T-helper 1 cell treated with Interleukin-12 subunit alpha and Interleukin-12 subunit beta and Interleukin-4 antibody, amounts not matched to agents 30 μg/mL and 1 μg/mL, for 36 hours (primary cell): ENCODE data around the gene OCA2.

Experiments
- H3K27ac Mint-ChIP-seq: one replicate; pipeline ENCODE4 v1.8.0; 2021; ENCODE audit warnings: mild to moderate bottlenecking, mixed read lengths
- H3K27me3 Mint-ChIP-seq: one replicate; pipeline ENCODE4 v1.8.0; 2021; ENCODE audit warnings: low read depth, mixed read lengths
- H3K36me3 Mint-ChIP-seq: one replicate; pipeline ENCODE4 v1.8.0; 2021; ENCODE audit warnings: low read depth, mixed read lengths
- H3K4me1 Mint-ChIP-seq: one replicate; pipeline ENCODE4 v1.8.0; 2021; ENCODE audit warnings: low read depth, mixed read lengths
- H3K4me3 Mint-ChIP-seq: one replicate; pipeline ENCODE4 v1.8.0; 2021; ENCODE audit warnings: mild to moderate bottlenecking, moderate library complexity, mixed read lengths
- H3K9me3 Mint-ChIP-seq: one replicate; pipeline ENCODE4 v1.8.0; 2021; ENCODE audit warnings: mixed read lengths

OCA2 gene

GRCh38 chr15:28113394-28114113 is 14.4 kb upstream of the OCA2 start:
- no peak overlapping the region for H3K27ac Mint-ChIP-seq
- H3K4me3 Mint-ChIP-seq: no peak overlapping the region
- no peaks in the 10 kb centered on the region for H3K4me1 Mint-ChIP-seq
- H3K9me3 Mint-ChIP-seq: no peaks in the 10 kb centered on the region
- peaks cover 20% of the 10 kb centered on the region for H3K36me3 Mint-ChIP-seq
- H3K27me3 Mint-ChIP-seq: no peaks in the 10 kb centered on the region

- no peaks in the 10 kb centered on the region for H3K9me3 Mint-ChIP-seq
These were observed 13.8 kb upstream of the OCA2 start for GRCh38 chr15:28112962-28113361.

GRCh38 chr15:28112101-28112760 is 13.1 kb upstream of the OCA2 start:
- Mint-ChIP-seq H3K27me3 (peaks cover 8% of the 10 kb centered on the region), H3K9me3 (no peaks in the 10 kb centered on the region), H3K4me1 (no peaks in the 10 kb centered on the region), H3K4me3 (no peak overlapping the region), H3K36me3 (peaks cover 17% of the 10 kb centered on the region), H3K27ac (no peak overlapping the region)

More at GRCh38 chr15:28112962-28113361, 13.8 kb upstream of the OCA2 start:
- Mint-ChIP-seq H3K27me3 (peaks cover 1% of the 10 kb centered on the region), H3K4me1 (no peaks in the 10 kb centered on the region), H3K36me3 (peaks cover 20% of the 10 kb centered on the region), H3K4me3 (no peak overlapping the region), H3K27ac (no peak overlapping the region)

- no peak overlapping the region for H3K27ac Mint-ChIP-seq
- no peak overlapping the region for H3K4me3 Mint-ChIP-seq
- peaks cover 17% of the 10 kb centered on the region for H3K36me3 Mint-ChIP-seq
These were observed 12.4 kb upstream of the OCA2 start for GRCh38 chr15:28111543-28111942.

GRCh38 chr15:28110481-28110881 is 11.4 kb upstream of the OCA2 start:
- H3K27me3 Mint-ChIP-seq: peaks cover 20% of the 10 kb centered on the region
- H3K27ac Mint-ChIP-seq: no peak overlapping the region
- H3K4me3 Mint-ChIP-seq: no peak overlapping the region
- H3K36me3 Mint-ChIP-seq: peaks cover 14% of the 10 kb centered on the region
- H3K9me3 Mint-ChIP-seq: no peaks in the 10 kb centered on the region
- H3K4me1 Mint-ChIP-seq: peaks cover 6% of the 10 kb centered on the region

More at GRCh38 chr15:28111543-28111942, 12.4 kb upstream of the OCA2 start:
- Mint-ChIP-seq H3K27me3 (peaks cover 12% of the 10 kb centered on the region), H3K4me1 (no peaks in the 10 kb centered on the region), H3K9me3 (no peaks in the 10 kb centered on the region)

- H3K36me3 Mint-ChIP-seq: peaks cover 13% of the 10 kb centered on the region
- no peak overlapping the region for H3K27ac Mint-ChIP-seq
- peaks cover 6% of the 10 kb centered on the region for H3K4me1 Mint-ChIP-seq
- peaks cover 22% of the 10 kb centered on the region for H3K27me3 Mint-ChIP-seq
- H3K9me3 Mint-ChIP-seq: no peaks in the 10 kb centered on the region
- H3K4me3 Mint-ChIP-seq: no peak overlapping the region
These were observed 10.7 kb upstream of the OCA2 start for GRCh38 chr15:28109626-28110455.

- peak overlapping the region; percentile 10 for H3K4me3 Mint-ChIP-seq
- H3K4me1 Mint-ChIP-seq: peaks cover 6% of the 10 kb centered on the region
- H3K27ac Mint-ChIP-seq: no peak overlapping the region
- H3K36me3 Mint-ChIP-seq: peaks cover 11% of the 10 kb centered on the region
- H3K27me3 Mint-ChIP-seq: peaks cover 37% of the 10 kb centered on the region
- H3K9me3 Mint-ChIP-seq: no peaks in the 10 kb centered on the region
These were observed 8.8 kb upstream of the OCA2 start for GRCh38 chr15:28107904-28108275.

- Mint-ChIP-seq H3K27ac (no peak overlapping the region), H3K27me3 (peaks cover 37% of the 10 kb centered on the region), H3K4me3 (peak overlapping the region; percentile 82), H3K4me1 (peaks cover 6% of the 10 kb centered on the region), H3K36me3 (peaks cover 10% of the 10 kb centered on the region), H3K9me3 (no peaks in the 10 kb centered on the region)
These were observed 8.2 kb upstream of the OCA2 start for GRCh38 chr15:28107111-28107903.

- Mint-ChIP-seq H3K4me3 (peak overlapping the region; percentile 74), H3K27me3 (peaks cover 37% of the 10 kb centered on the region)
These were observed 7.4 kb upstream of the OCA2 start for GRCh38 chr15:28106294-28107110.

GRCh38 chr15:28105793-28106192 is 6.7 kb upstream of the OCA2 start:
- H3K4me1 Mint-ChIP-seq: peaks cover 6% of the 10 kb centered on the region
- no peaks in the 10 kb centered on the region for H3K36me3 Mint-ChIP-seq
- no peaks in the 10 kb centered on the region for H3K9me3 Mint-ChIP-seq
- peak overlapping the region; percentile 67 for H3K27ac Mint-ChIP-seq
- H3K4me3 Mint-ChIP-seq: peak overlapping the region; percentile 74
- peaks cover 37% of the 10 kb centered on the region for H3K27me3 Mint-ChIP-seq

More at GRCh38 chr15:28106294-28107110, 7.4 kb upstream of the OCA2 start:
- Mint-ChIP-seq H3K4me1 (peaks cover 6% of the 10 kb centered on the region), H3K9me3 (no peaks in the 10 kb centered on the region), H3K36me3 (peaks cover 3% of the 10 kb centered on the region), H3K27ac (no peak overlapping the region)

- no peaks in the 10 kb centered on the region for H3K36me3 Mint-ChIP-seq
- H3K27me3 Mint-ChIP-seq: peaks cover 39% of the 10 kb centered on the region
- H3K27ac Mint-ChIP-seq: no peak overlapping the region
- no peaks in the 10 kb centered on the region for H3K9me3 Mint-ChIP-seq
- H3K4me3 Mint-ChIP-seq: peak overlapping the region; percentile 74
- H3K4me1 Mint-ChIP-seq: peaks cover 6% of the 10 kb centered on the region
These were observed 6.2 kb upstream of the OCA2 start for GRCh38 chr15:28105224-28105791.

GRCh38 chr15:28104326-28104725 is 5.2 kb upstream of the OCA2 start:
- Mint-ChIP-seq H3K27me3 (peaks cover 48% of the 10 kb centered on the region), H3K9me3 (no peaks in the 10 kb centered on the region), H3K4me1 (peaks cover 10% of the 10 kb centered on the region), H3K27ac (no peak overlapping the region), H3K36me3 (peaks cover 1% of the 10 kb centered on the region), H3K4me3 (no peak overlapping the region)

- Mint-ChIP-seq H3K4me3 (no peak overlapping the region), H3K27me3 (peaks cover 52% of the 10 kb centered on the region), H3K36me3 (peaks cover 1% of the 10 kb centered on the region), H3K4me1 (peaks cover 10% of the 10 kb centered on the region), H3K27ac (no peak overlapping the region), H3K9me3 (no peaks in the 10 kb centered on the region)
These were observed 4.7 kb upstream of the OCA2 start for GRCh38 chr15:28103831-28104230.
